ENCODE data around the gene SNPH.

SNPH gene

GRCh38 chr20:1327827-1328679 is 62.0 kb downstream of the SNPH start:
- Histone ChIP-seq H3K27me3 (no peaks in the 10 kb centered on the region), H3K9ac (peak overlapping the region; percentile 13; the same call in 1 of the 2 replicates), H4K20me1 (peaks cover 61% of the 10 kb centered on the region), H3K4me3 (no peak overlapping the region), H3K36me3 (peaks cover 36% of the 10 kb centered on the region), H3K4me1 (peaks cover 67% of the 10 kb centered on the region), H3K27ac (0 out of 2 replicates have a peak overlapping the region, but pooled peaks have one; percentile 13), H3K9me3 (no peaks in the 10 kb centered on the region), H3K4me2 (peak overlapping the region; percentile 90)
- TF ChIP-seq Cebpa-rat (IDR thresholded peaks at IDR 0.05), result no peak

GRCh38 chr20:1328680-1329330 is 62.7 kb downstream of the SNPH start, which contains the start of gene SDCBP2:
Gene SDCBP2, minus strand, starts transcription at chr20:1329139. Its CDS starts 8,723 bp downstream, at chr20:1320416.
- peak within 1 kb of the TSS; percentile 90 for H3K4me2 ChIP-seq
- H3K36me3 ChIP-seq, result peaks cover 43% of the 10 kb centered on the region
- H4K20me1 ChIP-seq, result peaks cover 69% of the 10 kb centered on the region
- no peak for TF ChIP-seq Cebpa-rat (IDR thresholded peaks at IDR 0.05)
- H3K4me3 ChIP-seq, result no peak within 1 kb of the TSS
- H3K9ac ChIP-seq, result peak within 1 kb of the TSS; percentile 13; the same call in 1 of the 2 replicates
- H3K9me3 ChIP-seq, result no peaks in the 10 kb centered on the region
- peaks cover 60% of the 10 kb centered on the region for H3K4me1 ChIP-seq
- H3K27me3 ChIP-seq, result no peaks in the 10 kb centered on the region
- H3K27ac ChIP-seq, result 0 out of 2 replicates have a peak within 1 kb of the TSS, but pooled peaks have one; percentile 13

GRCh38 chr20:1330075-1330830 is 64.2 kb downstream of the SNPH start:
- Histone ChIP-seq H3K36me3 (peaks cover 56% of the 10 kb centered on the region), H3K27ac (no peak overlapping the region), H3K4me1 (peaks cover 56% of the 10 kb centered on the region), H3K4me2 (peak overlapping the region; percentile 21), H3K9ac (no peak overlapping the region), H3K9me3 (no peaks in the 10 kb centered on the region), H3K4me3 (no peak overlapping the region), H3K27me3 (no peaks in the 10 kb centered on the region), H4K20me1 (peaks cover 83% of the 10 kb centered on the region)
- no peak for TF ChIP-seq Cebpa-rat (IDR thresholded peaks at IDR 0.05)

GRCh38 chr20:1331101-1331500 is 65.0 kb downstream of the SNPH start:
- H3K27me3 ChIP-seq, result no peaks in the 10 kb centered on the region
- peaks cover 88% of the 10 kb centered on the region for H4K20me1 ChIP-seq
- no peak overlapping the region for H3K4me3 ChIP-seq
- no peak for TF ChIP-seq Cebpa-rat (IDR thresholded peaks at IDR 0.05)
- peaks cover 58% of the 10 kb centered on the region for H3K36me3 ChIP-seq
- H3K9ac ChIP-seq, result no peak overlapping the region
- no peak overlapping the region for H3K4me2 ChIP-seq
- H3K9me3 ChIP-seq, result no peaks in the 10 kb centered on the region
- no peak overlapping the region for H3K27ac ChIP-seq
- peaks cover 60% of the 10 kb centered on the region for H3K4me1 ChIP-seq

- H3K4me1 ChIP-seq, result peaks cover 52% of the 10 kb centered on the region
- no peaks in the 10 kb centered on the region for H3K27me3 ChIP-seq
- H3K27ac ChIP-seq, result no peak overlapping the region
- peaks cover 65% of the 10 kb centered on the region for H3K36me3 ChIP-seq
- no peak overlapping the region for H3K4me2 ChIP-seq
- H3K9ac ChIP-seq, result no peak overlapping the region
- no peak overlapping the region for H3K4me3 ChIP-seq
- no peaks in the 10 kb centered on the region for H3K9me3 ChIP-seq
- peaks cover 97% of the 10 kb centered on the region for H4K20me1 ChIP-seq
- no peak for TF ChIP-seq Cebpa-rat (IDR thresholded peaks at IDR 0.05)
These were observed 65.8 kb downstream of the SNPH start for GRCh38 chr20:1331801-1332453.

- Histone ChIP-seq H3K4me1 (peaks cover 43% of the 10 kb centered on the region), H4K20me1 (peaks cover 95% of the 10 kb centered on the region), H3K36me3 (peaks cover 74% of the 10 kb centered on the region), H3K27ac (no peak overlapping the region), H3K9me3 (no peaks in the 10 kb centered on the region), H3K4me2 (no peak overlapping the region), H3K4me3 (no peak overlapping the region), H3K9ac (no peak overlapping the region), H3K27me3 (no peaks in the 10 kb centered on the region)
- no peak for TF ChIP-seq Cebpa-rat (IDR thresholded peaks at IDR 0.05)
These were observed 66.7 kb downstream of the SNPH start for GRCh38 chr20:1332749-1333300.

GRCh38 chr20:1333462-1334369 is 67.6 kb downstream of the SNPH start:
- Histone ChIP-seq H3K4me3 (no peak overlapping the region), H3K9me3 (no peaks in the 10 kb centered on the region), H3K27me3 (no peaks in the 10 kb centered on the region), H3K4me1 (peaks cover 34% of the 10 kb centered on the region), H3K9ac (no peak overlapping the region), H3K27ac (no peak overlapping the region), H4K20me1 (peaks cover 95% of the 10 kb centered on the region), H3K36me3 (peaks cover 83% of the 10 kb centered on the region), H3K4me2 (no peak overlapping the region)
- no peak for TF ChIP-seq Cebpa-rat (IDR thresholded peaks at IDR 0.05)

- Histone ChIP-seq H3K4me1 (peaks cover 28% of the 10 kb centered on the region), H3K27me3 (no peaks in the 10 kb centered on the region), H3K9me3 (no peaks in the 10 kb centered on the region), H3K27ac (no peak overlapping the region), H3K36me3 (peaks cover 85% of the 10 kb centered on the region), H3K4me3 (no peak overlapping the region), H3K4me2 (no peak overlapping the region), H4K20me1 (peaks cover 94% of the 10 kb centered on the region), H3K9ac (no peak overlapping the region)
- TF ChIP-seq Cebpa-rat (IDR thresholded peaks at IDR 0.05), result no peak
These were observed 68.3 kb downstream of the SNPH start for GRCh38 chr20:1334370-1334731.
